ENCODE measurements around the gene FMO1.
"Not testable (repeated sequence)": the region's sequence is repeated elsewhere in the genome, so short reads cannot be mapped to it uniquely, and the experiment has no call there.

The FMO1 gene

GRCh38 chr1:171236231-171236630 lies 12.1 kb upstream of the FMO1 start:
- not testable (repeated sequence) for DNase-seq (ENCODE audit: low spot score)

DNA sequence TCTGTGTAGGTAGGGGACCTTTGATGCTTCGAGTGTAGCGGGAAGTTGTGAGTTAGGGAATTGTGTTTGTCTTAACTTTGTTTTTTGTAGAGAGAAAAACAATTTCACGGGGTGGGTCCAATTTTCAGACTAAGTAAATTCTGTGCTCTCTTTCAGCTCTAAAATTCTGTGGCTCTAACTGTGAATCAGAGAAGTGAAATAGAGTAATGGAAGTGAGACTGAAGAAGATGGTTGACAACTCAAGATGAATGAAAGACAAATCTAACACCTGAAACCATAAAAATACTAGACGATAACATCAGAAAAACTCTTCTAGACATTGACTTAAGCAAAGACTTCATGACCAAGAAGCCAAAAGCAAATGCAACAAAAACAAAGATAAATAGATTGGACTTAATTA lies 4.4 kb upstream of the FMO1 start:
- no peak for DNase-seq (ENCODE audit: low spot score)

GRCh38 chr1:171245458-171246064 lies 2.7 kb upstream of the FMO1 start:
- peak; percentile 76 for DNase-seq (ENCODE audit: low spot score)

DNA sequence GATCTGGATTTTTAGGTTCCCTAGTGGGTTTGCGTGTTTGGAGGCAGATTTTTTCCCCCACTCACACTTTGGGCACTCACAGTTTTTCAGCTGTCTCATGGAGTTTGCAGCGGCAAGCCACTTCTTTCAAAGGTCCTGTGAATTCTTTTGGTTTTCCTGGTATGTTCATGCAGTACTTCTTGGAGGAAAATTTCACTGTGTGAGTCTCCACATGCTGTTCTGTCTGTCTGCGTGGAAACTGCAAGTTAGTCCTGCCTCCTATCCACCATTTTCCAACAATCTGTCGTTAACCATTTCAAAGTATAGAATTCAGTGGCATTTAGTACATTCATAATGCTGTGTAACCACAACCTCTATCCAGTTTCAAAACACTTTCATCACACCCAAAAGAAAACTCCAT lies 793 bp upstream of the FMO1 start:
- DNase-seq (ENCODE audit: low spot score): no peak

DNA sequence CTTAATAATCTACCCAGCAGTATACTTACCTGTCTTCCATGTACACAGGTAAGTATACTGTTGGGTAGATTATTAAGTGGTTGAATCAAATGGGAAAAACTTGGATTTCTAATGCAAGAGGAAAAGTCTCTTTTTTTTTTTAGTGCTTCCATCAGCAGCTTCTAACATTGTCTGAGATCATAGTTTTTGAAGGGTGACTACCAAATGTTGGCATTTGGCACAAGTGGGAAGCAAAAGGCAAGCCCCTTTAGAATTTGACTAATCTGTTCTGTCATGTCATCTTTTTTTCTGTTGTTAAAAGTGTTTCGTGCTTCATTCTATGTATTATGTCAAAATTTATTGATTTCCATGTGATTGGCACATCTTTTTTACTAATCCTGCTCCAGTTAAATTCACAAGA lies 547 bp downstream of the FMO1 start:
- DNase-seq (ENCODE audit: low spot score): no peak

GRCh38 chr1:171250263-171250662 lies 2.0 kb downstream of the FMO1 start:
- peak; percentile 45 for DNase-seq (ENCODE audit: low spot score)

DNA sequence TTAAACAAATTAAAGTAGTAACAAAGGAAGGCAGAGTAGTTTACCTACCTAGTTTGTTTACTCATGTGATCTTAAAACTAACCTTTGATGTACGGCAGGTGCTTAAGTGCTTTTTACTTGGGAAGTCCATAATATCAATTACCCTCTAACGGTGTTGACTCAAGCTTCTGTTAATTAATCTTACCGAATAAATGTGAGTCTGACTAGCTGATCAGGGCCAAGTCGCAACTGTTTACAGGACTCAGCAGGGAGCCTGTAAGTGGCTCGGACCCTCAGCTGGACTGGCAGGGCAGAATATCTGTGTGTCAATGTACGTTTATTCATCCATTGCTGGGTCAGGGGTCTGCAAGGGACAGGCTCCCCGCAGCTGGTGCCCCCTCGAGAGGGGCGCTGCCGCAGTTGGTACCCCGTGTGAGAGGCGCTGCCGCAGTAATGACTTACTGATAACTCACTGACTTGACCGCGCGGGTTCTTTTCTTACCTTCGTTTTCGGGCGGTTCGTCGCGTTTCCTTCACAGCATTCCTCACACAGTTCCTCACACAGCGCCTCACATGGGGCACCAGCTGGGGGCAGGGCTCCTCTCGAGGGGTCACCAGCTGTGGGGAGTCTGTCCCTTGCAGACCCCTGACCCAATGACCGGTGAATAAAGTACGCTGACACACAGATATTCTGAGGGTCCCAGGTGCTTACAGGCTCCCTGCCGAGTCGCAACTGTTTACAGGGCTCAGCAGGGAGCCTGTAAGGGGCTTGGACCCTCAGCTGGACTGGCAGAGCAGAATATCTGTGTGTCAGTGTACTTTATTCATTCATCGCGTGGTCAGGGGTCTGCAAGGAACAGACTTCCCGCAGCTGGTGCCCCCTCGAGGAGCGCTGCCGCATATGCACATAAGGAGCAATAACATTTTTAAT lies 3.0 kb downstream of the FMO1 start:
- DNase-seq (ENCODE audit: low spot score): peak; percentile 93

- DNase-seq (ENCODE audit: low spot score): no peak
These were observed 3.6 kb downstream of the FMO1 start for GRCh38 chr1:171251952-171252300.

DNA sequence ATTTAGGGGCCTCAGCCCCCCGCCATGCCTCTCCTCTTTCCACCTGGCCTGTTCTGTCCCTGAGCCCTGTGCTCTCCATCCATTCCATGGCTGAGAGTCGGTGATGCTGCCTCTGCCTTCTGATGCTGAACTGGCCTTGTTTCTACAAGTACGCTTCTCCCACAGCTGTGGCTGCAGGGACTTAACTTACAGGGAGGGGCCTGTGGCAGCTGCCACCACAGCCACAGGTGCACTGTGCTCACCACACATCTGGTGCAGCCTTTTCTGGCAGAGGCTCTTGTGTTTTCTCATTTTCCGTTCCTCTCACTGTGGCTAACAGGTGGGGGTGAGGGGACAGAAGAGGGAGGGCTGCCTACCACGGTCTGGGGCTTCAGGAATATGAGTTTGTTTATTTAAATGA lies 4.2 kb downstream of the FMO1 start:
- DNase-seq (ENCODE audit: low spot score): peak; percentile 97

DNA sequence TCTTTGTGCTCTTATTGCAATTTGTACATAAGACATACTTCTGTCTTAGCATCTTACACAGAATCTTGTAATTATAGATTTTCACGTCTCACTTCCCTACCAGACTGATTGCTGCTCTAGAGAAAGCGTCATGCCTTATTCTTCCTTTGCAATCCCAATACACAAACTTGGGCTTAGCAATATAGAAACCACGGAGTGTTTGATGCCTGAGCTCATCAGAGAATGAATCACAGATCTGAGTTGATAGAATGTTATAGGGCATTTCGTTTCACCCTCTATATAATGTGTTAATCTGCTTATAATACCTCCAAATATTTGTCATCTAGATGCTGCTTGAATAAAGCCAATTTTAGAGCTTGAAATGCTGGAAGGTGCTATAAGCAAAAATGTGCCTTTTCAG lies 6.6 kb downstream of the FMO1 start:
- DNase-seq (ENCODE audit: low spot score): no peak

- peak; percentile 34 for DNase-seq (ENCODE audit: low spot score)
These were observed 8.8 kb downstream of the FMO1 start for GRCh38 chr1:171256940-171257606.

DNA sequence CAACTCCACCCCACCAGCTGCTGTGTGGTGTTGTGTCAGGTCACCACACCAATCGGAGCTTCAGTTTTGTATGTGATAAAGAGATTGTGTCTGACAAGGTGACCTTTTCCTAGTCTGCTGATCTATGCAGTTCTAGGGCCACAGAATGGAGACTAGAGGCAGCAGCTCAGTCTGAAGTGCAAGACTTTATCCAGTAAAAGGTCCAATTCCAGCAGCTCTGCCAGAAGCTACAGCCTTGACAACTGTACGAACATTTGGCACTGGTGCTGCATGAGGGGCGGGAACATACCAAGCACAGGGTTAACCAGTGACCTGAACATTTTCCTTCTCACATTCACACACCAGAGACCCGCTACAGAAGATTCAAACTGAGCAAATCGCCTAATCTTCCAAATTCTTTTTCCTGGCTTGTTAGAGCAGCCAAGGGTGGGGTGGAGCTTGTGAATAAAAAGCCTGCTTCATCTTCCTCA lies 9.3 kb downstream of the FMO1 start:
- DNase-seq (ENCODE audit: low spot score): no peak

GRCh38 chr1:171258429-171258828 lies 10.1 kb downstream of the FMO1 start:
- DNase-seq (ENCODE audit: low spot score): no peak

- DNase-seq (ENCODE audit: low spot score): no peak
These were observed 10.6 kb downstream of the FMO1 start for GRCh38 chr1:171258943-171259342.

- DNase-seq (ENCODE audit: low spot score): no peak
These were observed 13.0 kb downstream of the FMO1 start for GRCh38 chr1:171261336-171261735.

DNA sequence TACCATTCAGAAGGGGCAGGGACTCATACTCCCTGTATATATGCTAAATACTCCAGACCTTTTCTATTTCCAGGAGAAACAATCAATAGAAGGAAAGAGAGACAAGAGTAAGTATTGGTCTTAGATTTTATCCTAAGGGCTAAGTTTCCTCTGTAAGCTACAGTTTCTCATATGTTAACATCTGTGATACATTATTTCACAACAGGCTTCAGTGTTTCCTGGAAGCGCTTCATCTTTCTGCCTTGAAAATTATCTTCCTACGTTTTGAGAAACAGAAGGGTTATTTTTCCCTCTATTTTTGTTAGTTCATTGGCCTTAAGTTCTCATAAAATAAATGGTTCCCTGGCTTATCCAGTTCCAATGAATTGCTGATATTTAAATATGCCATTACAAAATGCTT lies 15.6 kb downstream of the FMO1 start:
- no peak for DNase-seq (ENCODE audit: low spot score)

DNA sequence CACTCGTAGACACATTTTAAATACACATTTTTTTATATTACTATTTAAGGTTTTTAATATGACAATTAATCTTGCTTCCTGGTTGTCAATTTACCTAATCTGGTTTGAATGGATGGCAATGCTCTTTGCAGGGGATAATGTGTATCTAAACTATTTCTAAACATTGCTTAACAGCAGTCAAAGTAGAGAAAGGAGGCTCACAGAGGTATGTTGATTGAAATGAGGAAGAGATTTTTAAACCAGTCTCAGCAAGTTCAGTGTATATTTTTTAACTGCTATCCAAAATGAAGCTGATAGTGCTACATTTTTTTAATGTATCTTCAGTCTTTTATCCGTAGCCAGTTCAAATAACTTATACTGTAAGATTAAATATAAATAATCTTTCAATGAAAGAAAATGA lies 17.4 kb downstream of the FMO1 start:
- no peak for DNase-seq (ENCODE audit: low spot score)

DNA sequence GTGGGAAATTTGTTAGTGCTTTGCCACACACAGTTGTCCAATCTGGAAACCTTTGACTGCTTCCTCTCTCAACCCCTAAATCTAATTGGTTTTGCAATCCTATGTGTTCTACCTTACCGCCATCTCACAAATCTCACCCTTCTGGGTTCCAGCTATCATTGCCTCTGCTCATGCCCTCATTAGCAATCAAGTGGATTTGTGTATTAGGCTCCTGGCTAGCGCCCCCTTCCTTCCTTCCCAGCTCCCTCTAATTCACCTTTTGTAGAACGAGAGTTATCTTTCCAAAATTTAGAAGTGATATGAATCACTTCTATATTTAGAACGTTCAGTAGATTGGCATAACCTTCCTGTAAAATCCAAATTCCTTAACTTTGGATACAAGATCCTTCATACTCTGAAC lies 18.6 kb downstream of the FMO1 start:
- no peak for DNase-seq (ENCODE audit: low spot score)

GRCh38 chr1:171267391-171267790 lies 19.1 kb downstream of the FMO1 start:
- DNase-seq (ENCODE audit: low spot score): no peak

DNA sequence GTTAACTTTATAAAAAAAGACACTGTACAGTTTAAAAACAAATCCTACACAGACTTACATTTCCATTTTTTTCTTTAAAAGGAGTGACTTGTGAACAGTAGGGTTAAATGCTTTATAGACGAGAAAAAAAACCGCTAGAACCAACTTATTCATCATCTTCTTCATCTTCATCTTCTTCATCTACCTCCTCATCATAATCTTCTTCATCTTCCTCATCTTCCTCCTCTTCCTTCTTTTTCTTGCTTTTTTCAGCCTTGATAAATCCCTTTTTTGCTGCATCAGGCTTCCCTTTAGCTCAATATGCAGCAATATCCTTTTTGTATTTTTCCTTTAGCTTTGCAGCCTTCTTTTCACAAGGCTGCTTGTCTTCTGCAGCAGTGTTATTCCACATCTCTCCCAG lies 22.5 kb downstream of the FMO1 start:
- DNase-seq (ENCODE audit: low spot score): no peak

DNA sequence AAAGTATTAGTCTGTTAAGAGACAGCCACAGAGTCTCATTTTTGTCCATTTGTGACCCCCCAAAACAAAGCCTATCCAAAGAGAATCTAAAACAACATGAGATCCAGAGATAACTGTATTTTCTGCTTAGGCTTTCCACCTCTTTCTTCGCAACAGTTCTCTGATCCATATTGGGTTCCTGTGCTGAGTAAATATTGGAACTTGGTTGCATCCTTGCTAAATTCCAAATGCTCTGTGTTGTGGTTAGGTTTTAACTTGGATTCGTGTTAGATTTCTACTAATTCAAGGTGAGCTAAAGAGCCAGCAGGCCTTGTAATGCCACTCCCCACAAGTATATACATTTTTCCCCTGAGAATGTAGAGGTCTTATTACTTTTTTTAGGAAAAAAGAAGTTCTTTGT lies 29.2 kb downstream of the FMO1 start:
- no peak for DNase-seq (ENCODE audit: low spot score)

- no peak for DNase-seq (ENCODE audit: low spot score)
These were observed 30.9 kb downstream of the FMO1 start for GRCh38 chr1:171279234-171279633.

GRCh38 chr1:171279678-171280077 lies 31.4 kb downstream of the FMO1 start:
- DNase-seq (ENCODE audit: low spot score): no peak

All from NAMALWA (cell line).